ENCODE measurements around the gene DNMT3B. TPM values are rescaled to one million over a fixed set of nuclear protein-coding genes. Genes with fewer than 3 reads are reported as not detected.
A peak's percentile ranks its signal among the peaks of the same experiment; 100 is the strongest.

Gene DNMT3B
- total and polyA plus RNA-seq, 4 donors = 0.25 to 1.9 (median 0.75) TPM

- no peak for ATAC-seq (ENCODE audit: low FRiP score)
- Histone ChIP-seq H3K9me3 (ENCODE audit: control insufficient read depth, low read length) (no peaks in the 10 kb centered on the region), H3K27me3 (ENCODE audit: control insufficient read depth in 1 of 2, insufficient read depth in 2 of 2, low read length in 1 of 2) (no peaks in the 10 kb centered on the region), H3K36me3 (ENCODE audit: control insufficient read depth in 1 of 2, insufficient read depth in 2 of 2, low read length in 1 of 2) (peaks cover 0 to 4% of the 10 kb centered on the region in 2 donors), H3K27ac (ENCODE audit: low read depth in 1 of 2, low read length in 2 of 2) (no peak overlapping the region), H3K4me1 (ENCODE audit: control insufficient read depth in 1 of 2, insufficient read depth in 2 of 2, low read length in 2 of 2) (no peaks in the 10 kb centered on the region), H3K4me3 (ENCODE audit: low read length in 2 of 2) (no peak overlapping the region)
- DNase-seq = peak in 1 of 2 donors; percentile 26
- 85 to 87% methylated on average over 7 of the region's 7 CpGs for WGBS, 2 donors
- intact Hi-C loops (cut with DNase I) = no loop called here
These were observed 61.8 kb downstream of the DNMT3B start for GRCh38 chr20:32823737-32824588.

GRCh38 chr20:32828029-32828680, 66.0 kb downstream of the DNMT3B start:
- Histone ChIP-seq H3K27me3 (ENCODE audit: control insufficient read depth in 1 of 2, insufficient read depth in 2 of 2, low read length in 1 of 2) (no peaks in the 10 kb centered on the region), H3K27ac (ENCODE audit: low read depth in 1 of 2, low read length in 2 of 2) (no peak overlapping the region), H3K4me3 (ENCODE audit: low read length in 2 of 2) (no peak overlapping the region), H3K4me1 (ENCODE audit: control insufficient read depth in 1 of 2, insufficient read depth in 2 of 2, low read length in 2 of 2) (no peaks in the 10 kb centered on the region), H3K9me3 (ENCODE audit: control insufficient read depth, low read length) (no peaks in the 10 kb centered on the region), H3K36me3 (ENCODE audit: control insufficient read depth in 1 of 2, insufficient read depth in 2 of 2, low read length in 1 of 2) (peaks cover 0 to 4% of the 10 kb centered on the region in 2 donors)
- 88 to 93% methylated on average over 4 of the region's 4 CpGs for WGBS, 2 donors
- DNase-seq (no peak), ATAC-seq (ENCODE audit: low FRiP score) (no peak)
- intact Hi-C loops (cut with DNase I) = no loop called here

- no peaks in the 10 kb centered on the region for H3K9me3 ChIP-seq (ENCODE audit: control insufficient read depth, low read length)
- DNase-seq (no peak), ATAC-seq (ENCODE audit: low FRiP score) (no peak)
- intact Hi-C loops (cut with DNase I) = no loop called here
- no peaks in the 10 kb centered on the region for H3K4me1 ChIP-seq (ENCODE audit: control insufficient read depth in 1 of 2, insufficient read depth in 2 of 2, low read length in 2 of 2)
- no peak overlapping the region for H3K4me3 ChIP-seq (ENCODE audit: low read length in 2 of 2)
- WGBS, 2 donors = 55 to 56% methylated on average over 3 of the region's 3 CpGs
- no peaks in the 10 kb centered on the region for H3K27me3 ChIP-seq (ENCODE audit: control insufficient read depth in 1 of 2, insufficient read depth in 2 of 2, low read length in 1 of 2)
- H3K36me3 ChIP-seq (ENCODE audit: control insufficient read depth in 1 of 2, insufficient read depth in 2 of 2, low read length in 1 of 2) = peaks cover 0 to 4% of the 10 kb centered on the region in 2 donors
- no peak overlapping the region for H3K27ac ChIP-seq (ENCODE audit: low read depth in 1 of 2, low read length in 2 of 2)
These were observed 67.3 kb downstream of the DNMT3B start for GRCh38 chr20:32829311-32830005.

- H3K9me3 ChIP-seq (ENCODE audit: control insufficient read depth, low read length) = no peaks in the 10 kb centered on the region
- H3K27ac ChIP-seq (ENCODE audit: low read depth in 1 of 2, low read length in 2 of 2) = no peak overlapping the region
- no peaks in the 10 kb centered on the region for H3K4me1 ChIP-seq (ENCODE audit: control insufficient read depth in 1 of 2, insufficient read depth in 2 of 2, low read length in 2 of 2)
- DNase-seq (no peak), ATAC-seq (ENCODE audit: low FRiP score) (no peak)
- intact Hi-C loops (cut with DNase I) = no loop called here
- H3K27me3 ChIP-seq (ENCODE audit: control insufficient read depth in 1 of 2, insufficient read depth in 2 of 2, low read length in 1 of 2) = no peaks in the 10 kb centered on the region
- 91 to 98% methylated on average over 3 of the region's 3 CpGs for WGBS, 2 donors
- no peak overlapping the region for H3K4me3 ChIP-seq (ENCODE audit: low read length in 2 of 2)
- H3K36me3 ChIP-seq (ENCODE audit: control insufficient read depth in 1 of 2, insufficient read depth in 2 of 2, low read length in 1 of 2) = peaks cover 0 to 4% of the 10 kb centered on the region in 2 donors
These were observed 68.3 kb downstream of the DNMT3B start for GRCh38 chr20:32830437-32830836.

- no peak for DNase-seq
- intact Hi-C loops (cut with DNase I) = no loop called here
- Histone ChIP-seq H3K4me1 (ENCODE audit: control insufficient read depth in 1 of 2, insufficient read depth in 2 of 2, low read length in 2 of 2) (no peaks in the 10 kb centered on the region), H3K4me3 (ENCODE audit: low read length in 2 of 2) (no peak overlapping the region), H3K9me3 (ENCODE audit: control insufficient read depth, low read length) (no peaks in the 10 kb centered on the region), H3K27me3 (ENCODE audit: control insufficient read depth in 1 of 2, insufficient read depth in 2 of 2, low read length in 1 of 2) (no peaks in the 10 kb centered on the region), H3K27ac (ENCODE audit: low read depth in 1 of 2, low read length in 2 of 2) (no peak overlapping the region), H3K36me3 (ENCODE audit: control insufficient read depth in 1 of 2, insufficient read depth in 2 of 2, low read length in 1 of 2) (peaks cover 4 to 5% of the 10 kb centered on the region in 2 donors)
- 75 to 81% methylated on average over 5 of the region's 5 CpGs for WGBS, 2 donors
- no peak for ATAC-seq (ENCODE audit: low FRiP score)
These were observed 69.8 kb downstream of the DNMT3B start for GRCh38 chr20:32831982-32832381.

- Histone ChIP-seq H3K4me3 (ENCODE audit: low read length in 2 of 2) (no peak overlapping the region), H3K27me3 (ENCODE audit: control insufficient read depth in 1 of 2, insufficient read depth in 2 of 2, low read length in 1 of 2) (no peaks in the 10 kb centered on the region), H3K9me3 (ENCODE audit: control insufficient read depth, low read length) (no peaks in the 10 kb centered on the region), H3K4me1 (ENCODE audit: control insufficient read depth in 1 of 2, insufficient read depth in 2 of 2, low read length in 2 of 2) (no peaks in the 10 kb centered on the region), H3K27ac (ENCODE audit: low read depth in 1 of 2, low read length in 2 of 2) (no peak overlapping the region), H3K36me3 (ENCODE audit: control insufficient read depth in 1 of 2, insufficient read depth in 2 of 2, low read length in 1 of 2) (peaks cover 2 to 5% of the 10 kb centered on the region in 2 donors)
- DNase-seq (no peak), ATAC-seq (ENCODE audit: low FRiP score) (no peak)
- intact Hi-C loops (cut with DNase I) = no loop called here
- 92% methylated on average over 11 of the region's 11 CpGs for WGBS, 2 donors
These were observed 70.5 kb downstream of the DNMT3B start for GRCh38 chr20:32832664-32833063.

- no peak for ATAC-seq (ENCODE audit: low FRiP score)
- H3K27me3 ChIP-seq (ENCODE audit: control insufficient read depth in 1 of 2, insufficient read depth in 2 of 2, low read length in 1 of 2) = no peaks in the 10 kb centered on the region
These were observed 72.8 kb downstream of the DNMT3B start for GRCh38 chr20:32834972-32835371.

GRCh38 chr20:32837157-32837556, 75.0 kb downstream of the DNMT3B start:
- DNase-seq (no peak), ATAC-seq (ENCODE audit: low FRiP score) (no peak)
- H3K4me1 ChIP-seq (ENCODE audit: control insufficient read depth in 1 of 2, insufficient read depth in 2 of 2, low read length in 2 of 2) = no peaks in the 10 kb centered on the region
- no peaks in the 10 kb centered on the region for H3K27me3 ChIP-seq (ENCODE audit: control insufficient read depth in 1 of 2, insufficient read depth in 2 of 2, low read length in 1 of 2)
- H3K9me3 ChIP-seq (ENCODE audit: control insufficient read depth, low read length) = no peaks in the 10 kb centered on the region
- H3K4me3 ChIP-seq (ENCODE audit: low read length in 2 of 2) = no peak overlapping the region
- 33 to 54% methylated on average over 1 of the region's 1 CpG for WGBS, 2 donors
- peaks cover 0 to 5% of the 10 kb centered on the region in 2 donors for H3K36me3 ChIP-seq (ENCODE audit: control insufficient read depth in 1 of 2, insufficient read depth in 2 of 2, low read length in 1 of 2)
- intact Hi-C loops (cut with DNase I) = no loop called here
- H3K27ac ChIP-seq (ENCODE audit: low read depth in 1 of 2, low read length in 2 of 2) = no peak overlapping the region

More at GRCh38 chr20:32834972-32835371, 72.8 kb downstream of the DNMT3B start:
- Histone ChIP-seq H3K4me1 (ENCODE audit: control insufficient read depth in 1 of 2, insufficient read depth in 2 of 2, low read length in 2 of 2) (no peaks in the 10 kb centered on the region), H3K9me3 (ENCODE audit: control insufficient read depth, low read length) (no peaks in the 10 kb centered on the region), H3K4me3 (ENCODE audit: low read length in 2 of 2) (no peak overlapping the region), H3K27ac (ENCODE audit: low read depth in 1 of 2, low read length in 2 of 2) (no peak overlapping the region), H3K36me3 (ENCODE audit: control insufficient read depth in 1 of 2, insufficient read depth in 2 of 2, low read length in 1 of 2) (peaks cover 0 to 5% of the 10 kb centered on the region in 2 donors)
- intact Hi-C loops (cut with DNase I) = no loop called here
- DNase-seq = no peak

Measured in aorta (tissue), 5 donors.